NCI-H748 (cell line): Measurements from ENCODE around the gene HES7.

Experiments used
- DNase-seq: peaks from one replicate; lab custom pipeline; 2025; ENCODE audit not compliant: unreplicated experiment; lab: John Stamatoyannopoulos, UW

HES7 gene

GRCh38 chr17:8143581-8144400 is 19.9 kb upstream of the HES7 start:
- DNase-seq: no peak

- DNase-seq: no peak
Observed at GRCh38 chr17:8142887-8143580, 19.1 kb upstream of the HES7 start.

GRCh38 chr17:8142158-8142886 is 18.4 kb upstream of the HES7 start:
- DNase-seq: no peak

GRCh38 chr17:8141741-8142140 is 17.8 kb upstream of the HES7 start:
- no peak for DNase-seq

GRCh38 chr17:8141045-8141444 is 17.1 kb upstream of the HES7 start:
- no peak for DNase-seq

GRCh38 chr17:8140065-8141029 is 16.4 kb upstream of the HES7 start:
- no peak for DNase-seq

GRCh38 chr17:8138672-8139371 is 14.9 kb upstream of the HES7 start:
- peak; percentile 99 for DNase-seq

- DNase-seq: no peak
Observed at GRCh38 chr17:8138374-8138671, 14.4 kb upstream of the HES7 start.

GRCh38 chr17:8137645-8138373 is 13.9 kb upstream of the HES7 start:
- DNase-seq: peak; percentile 54

- DNase-seq: no peak
Observed at GRCh38 chr17:8133941-8134340, 10.0 kb upstream of the HES7 start.

- no peak for DNase-seq
Observed at GRCh38 chr17:8133399-8133798, 9.5 kb upstream of the HES7 start.

- no peak for DNase-seq
Observed at GRCh38 chr17:8131844-8132441, 8.0 kb upstream of the HES7 start.

- peak; percentile 60 for DNase-seq
Observed at GRCh38 chr17:8128125-8128784, 4.3 kb upstream of the HES7 start.

- peak; percentile 87 for DNase-seq
Observed at GRCh38 chr17:8126491-8127066, 2.7 kb upstream of the HES7 start.

GRCh38 chr17:8125947-8126490 is 2.1 kb upstream of the HES7 start:
- DNase-seq: peak; percentile 86

- peak; percentile 88 for DNase-seq
Observed at GRCh38 chr17:8125154-8125946, 1.4 kb upstream of the HES7 start.
